Esophagus (tissue), 2 donors: Measurements from ENCODE around the gene SIRT3. TPM values are rescaled to one million over a fixed set of nuclear protein-coding genes. Genes with fewer than 3 reads are reported as not detected.
"Not testable (repeated sequence)": the region's sequence is repeated elsewhere in the genome, so short reads cannot be mapped to it uniquely, and the experiment has no call there.

Experiments
- H3K27ac ChIP-seq, 2 donors: one replicate each; pipeline ENCODE4 v1.5.1; 2013; ENCODE audit warnings: low read depth in 2 of 2, mild to moderate bottlenecking in 2 of 2, inconsistent platforms in 1 of 2, low read length in 1 of 2, moderate library complexity in 1 of 2
- H3K27me3 ChIP-seq, 2 donors: one replicate each; pipeline ENCODE4 v1.6.1; 2013; ENCODE audit warnings: low read length in 2 of 2, control low read depth in 1 of 2, mild to moderate bottlenecking in 1 of 2; ENCODE audit not compliant: insufficient read depth in 2 of 2, control insufficient read depth in 1 of 2
- H3K36me3 ChIP-seq, 2 donors: one replicate each; pipeline ENCODE4 v1.6.1; 2013; ENCODE audit warnings: low read length in 1 of 2; ENCODE audit not compliant: control insufficient read depth in 2 of 2, insufficient read depth in 2 of 2
- H3K4me1 ChIP-seq, 2 donors: one replicate each; pipeline ENCODE4 v1.6.1; 2013; ENCODE audit warnings: low read length in 1 of 2; ENCODE audit not compliant: control insufficient read depth in 2 of 2, insufficient read depth in 2 of 2
- H3K4me3 ChIP-seq, 2 donors: one replicate each; pipeline ENCODE4 v1.5.1; 2013; ENCODE audit warnings: low read length in 2 of 2, mild to moderate bottlenecking in 2 of 2, low read depth in 1 of 2, moderate library complexity in 1 of 2
- H3K9me3 ChIP-seq, 2 donors: one replicate each; pipeline ENCODE4 v1.6.1; 2013; ENCODE audit warnings: mild to moderate bottlenecking in 2 of 2, low read depth in 1 of 2, low read length in 1 of 2, moderate library complexity in 1 of 2; ENCODE audit not compliant: control insufficient read depth in 2 of 2, insufficient read depth in 1 of 2
- WGBS, 2 donors: extraction: QIAGEN DNeasy Blood & Tissue Kit; methylation state at CpG; one replicate each; pipeline ENCODE4 v1.1.7; 2013; 5-methylcytosine and 5-hydroxymethylcytosine counted together
- polyA plus RNA-seq, 2 donors: library from polyadenylated mRNA; stranded (reverse); fragments of 200-250 nt; gene quantifications; one replicate each; pipeline ENCODE4 v1.2.3, GENCODE V29; 2013
- donor health status: healthy with polysubstance abuse.
- donor health status: Bipolar disorder and iron deficiency.

Gene SIRT3
- polyA plus RNA-seq, 2 donors: 7.9 to 13.5 TPM

DNA sequence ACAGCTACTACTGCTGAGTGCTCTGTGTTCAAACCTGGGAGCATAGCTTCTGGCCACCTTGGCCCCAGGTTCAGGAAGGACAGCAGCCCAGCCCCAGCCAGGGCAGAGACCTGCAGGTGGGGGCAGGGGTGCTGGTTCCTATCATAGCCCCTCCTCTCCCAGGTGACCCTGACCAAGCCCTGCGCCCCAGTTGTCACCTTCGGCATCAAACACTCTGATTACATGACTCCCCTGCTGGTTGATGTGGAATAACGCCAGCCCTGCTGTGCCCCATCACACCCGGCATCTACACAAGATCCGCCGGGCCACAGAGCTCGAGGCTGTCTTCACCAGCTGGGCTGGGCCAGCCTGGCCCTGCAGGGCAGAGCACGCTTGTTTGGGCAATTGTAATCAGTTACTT lies 36.4 kb downstream of the SIRT3 start:
- Histone ChIP-seq H3K36me3 (peaks cover 4 to 21% of the 10 kb centered on the region in 2 donors), H3K4me1 (peaks cover 2 to 4% of the 10 kb centered on the region in 2 donors), H3K27me3 (no peaks in the 10 kb centered on the region), H3K4me3 (no peak overlapping the region), H3K9me3 (no peaks in the 10 kb centered on the region), H3K27ac (no peak overlapping the region)
- WGBS, 2 donors: 62% methylated on average over 8 of the region's 8 CpGs

DNA sequence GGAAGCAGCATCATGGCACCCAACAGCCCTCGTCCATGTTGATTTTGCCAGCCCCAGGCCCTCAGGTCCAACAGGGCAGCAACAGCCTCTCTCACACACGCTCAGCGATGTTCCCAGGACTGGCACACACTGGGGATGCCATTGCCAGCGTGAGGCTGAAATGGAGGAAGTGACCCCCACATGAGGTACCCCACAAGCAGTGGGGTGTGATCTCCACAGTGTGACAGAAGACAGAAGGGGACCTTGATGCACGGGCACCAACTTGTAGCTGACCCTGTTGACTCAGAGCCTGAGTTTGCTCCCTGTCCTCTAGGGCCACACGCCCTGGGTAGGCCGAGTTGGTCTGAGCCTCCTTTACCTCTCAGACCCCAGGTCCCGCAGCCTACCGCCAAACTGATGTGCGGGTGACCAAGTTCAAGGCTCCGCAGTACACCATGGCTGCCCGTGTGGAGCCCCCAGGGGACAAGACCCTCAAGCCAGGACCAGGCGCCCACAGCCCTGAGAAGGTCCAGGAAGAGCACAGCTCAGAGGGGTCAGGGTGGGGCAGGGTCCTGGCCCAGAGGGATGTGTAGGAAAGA lies 37.0 kb downstream of the SIRT3 start:
- H3K36me3 ChIP-seq: peaks cover 0 to 14% of the 10 kb centered on the region in 2 donors
- H3K27ac ChIP-seq: no peak overlapping the region
- no peaks in the 10 kb centered on the region for H3K27me3 ChIP-seq
- H3K9me3 ChIP-seq: no peaks in the 10 kb centered on the region
- 85 to 88% methylated on average over 13 of the region's 13 CpGs for WGBS, 2 donors
- H3K4me3 ChIP-seq: no peak overlapping the region
- peaks cover under 1 to 4% of the 10 kb centered on the region in 2 donors for H3K4me1 ChIP-seq

GRCh38 chr11:198236-198806 lies 37.8 kb downstream of the SIRT3 start:
- Histone ChIP-seq H3K9me3 (no peaks in the 10 kb centered on the region), H3K27me3 (no peaks in the 10 kb centered on the region), H3K27ac (no peak overlapping the region), H3K4me1 (peaks cover 0 to 2% of the 10 kb centered on the region in 2 donors), H3K36me3 (peaks cover 0 to 6% of the 10 kb centered on the region in 2 donors), H3K4me3 (no peak overlapping the region)
- WGBS, 2 donors: 84 to 88% methylated on average over 21 of the region's 21 CpGs

DNA sequence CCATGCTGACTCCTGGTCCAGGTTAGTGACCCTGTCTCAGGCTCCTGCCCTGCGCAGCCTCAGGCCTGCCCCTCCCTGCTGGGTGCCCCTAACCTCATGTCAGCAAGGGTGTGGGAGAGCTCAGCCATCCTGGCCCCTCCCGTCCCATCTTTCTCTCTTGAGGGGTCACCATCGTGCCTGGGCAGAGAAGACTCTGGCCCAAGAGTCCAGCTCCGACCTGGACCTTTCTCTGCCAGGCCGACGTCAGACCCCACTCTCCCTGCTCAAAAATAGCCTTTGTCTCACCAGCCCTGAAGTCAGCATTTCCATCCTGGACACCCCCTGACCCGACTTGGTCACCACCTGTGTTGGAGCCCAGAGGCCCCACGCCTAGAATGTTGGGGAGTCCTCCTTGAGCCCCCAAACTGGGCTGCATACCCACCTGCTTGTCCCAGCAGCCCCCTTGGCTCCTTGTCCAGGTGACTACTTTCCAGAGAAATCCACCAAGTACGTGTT lies 38.4 kb downstream of the SIRT3 start:
- Histone ChIP-seq H3K27me3 (no peaks in the 10 kb centered on the region), H3K4me1 (no peaks in the 10 kb centered on the region), H3K36me3 (peaks cover 0 to 3% of the 10 kb centered on the region in 2 donors), H3K27ac (no peak overlapping the region), H3K4me3 (no peak overlapping the region), H3K9me3 (no peaks in the 10 kb centered on the region)
- WGBS, 2 donors: 83 to 85% methylated on average over 9 of the region's 9 CpGs

GRCh38 chr11:196786-197731 lies 39.1 kb downstream of the SIRT3 start:
- Histone ChIP-seq H3K9me3 (no peaks in the 10 kb centered on the region), H3K4me1 (no peaks in the 10 kb centered on the region), H3K4me3 (no peak overlapping the region), H3K27me3 (no peaks in the 10 kb centered on the region), H3K36me3 (peaks cover 0 to 3% of the 10 kb centered on the region in 2 donors), H3K27ac (no peak overlapping the region)
- WGBS, 2 donors: 81 to 84% methylated on average over 23 of the region's 23 CpGs

DNA sequence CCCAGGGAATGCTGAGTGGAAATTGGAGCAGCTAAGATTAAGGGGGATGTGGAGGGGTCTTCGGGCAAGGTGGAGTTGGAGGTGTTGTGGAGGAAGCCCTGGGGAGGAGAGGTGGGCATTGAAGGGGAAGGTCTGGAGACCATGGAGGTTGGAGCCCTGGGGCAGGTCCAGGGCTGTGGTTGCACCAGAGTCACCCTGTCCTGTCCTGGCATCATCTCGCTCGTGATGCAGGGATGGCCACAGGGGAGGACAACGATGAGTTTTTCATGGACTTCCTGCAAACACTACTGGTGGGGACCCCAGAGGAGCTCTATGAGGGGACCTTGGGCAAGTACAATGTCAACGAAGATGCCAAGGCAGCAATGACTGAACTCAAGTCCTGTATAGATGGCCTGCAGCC lies 42.7 kb downstream of the SIRT3 start:
- H3K4me1 ChIP-seq, H3K9me3 ChIP-seq, H3K36me3 ChIP-seq, H3K27me3 ChIP-seq, H3K4me3 ChIP-seq, H3K27ac ChIP-seq: not testable (repeated sequence)
- WGBS, 2 donors: 66 to 77% methylated on average over 4 to 5 of the region's 5 CpGs

GRCh38 chr11:192674-193128 lies 43.4 kb downstream of the SIRT3 start, which contains the start of gene SCGB1C1:
Gene SCGB1C1, plus strand, starts transcription at chr11:193078. Its CDS starts 22 bp downstream, at chr11:193100.
- WGBS, 2 donors: 74 to 80% methylated on average over 5 to 6 of the region's 11 CpGs
- not testable (repeated sequence) for H3K27me3 ChIP-seq, H3K27ac ChIP-seq, H3K4me1 ChIP-seq, H3K36me3 ChIP-seq, H3K9me3 ChIP-seq, H3K4me3 ChIP-seq

DNA sequence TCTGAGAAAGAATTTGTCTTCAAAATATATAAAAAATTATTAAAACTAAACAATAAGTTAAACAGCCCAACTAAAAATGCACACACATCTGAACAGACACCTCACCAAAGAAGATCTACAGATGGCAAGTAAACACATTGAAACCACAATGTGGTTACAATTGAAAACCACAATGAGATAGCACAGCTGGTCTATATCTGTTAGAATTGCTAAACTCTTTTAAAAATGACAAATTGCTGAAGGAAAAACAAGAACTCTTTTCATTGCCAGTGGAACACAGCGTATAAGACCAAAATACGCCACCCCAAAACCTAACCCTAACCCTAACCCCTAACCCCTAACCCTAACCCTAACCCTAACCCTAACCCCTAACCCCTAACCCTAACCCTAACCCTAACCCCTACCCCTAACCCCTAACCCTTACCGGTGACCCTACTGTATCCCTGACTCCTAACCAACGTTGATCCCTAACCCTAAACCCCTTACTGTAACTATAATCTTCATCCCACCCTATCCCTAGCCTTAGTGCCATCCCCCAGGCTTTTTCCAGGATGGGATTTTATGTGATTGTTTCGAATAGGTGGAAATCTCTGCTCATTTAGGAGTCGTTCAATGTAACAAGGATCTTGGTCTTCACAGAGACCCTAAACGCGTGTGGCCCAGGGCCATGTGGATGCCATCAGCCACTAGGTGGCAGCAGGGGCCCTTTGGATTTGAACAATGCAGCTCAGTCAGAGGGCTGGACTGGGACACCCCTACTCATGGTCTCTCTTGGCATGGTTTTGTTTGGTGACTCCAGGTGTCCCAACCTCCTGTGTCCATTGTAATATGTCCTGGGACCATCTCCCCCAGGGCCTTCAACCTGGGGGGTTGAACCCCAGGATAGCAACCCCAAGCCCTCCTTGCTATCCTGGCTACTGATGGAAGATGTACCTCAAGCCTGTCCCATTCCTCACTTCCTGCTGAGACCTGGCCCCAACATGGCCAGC lies 44.4 kb downstream of the SIRT3 start:
- H3K36me3 ChIP-seq, H3K4me3 ChIP-seq, H3K27me3 ChIP-seq, H3K9me3 ChIP-seq, H3K27ac ChIP-seq, H3K4me1 ChIP-seq: not testable (repeated sequence)
- WGBS, 2 donors: 32 to 45% methylated on average over 4 to 7 of the region's 8 CpGs

DNA sequence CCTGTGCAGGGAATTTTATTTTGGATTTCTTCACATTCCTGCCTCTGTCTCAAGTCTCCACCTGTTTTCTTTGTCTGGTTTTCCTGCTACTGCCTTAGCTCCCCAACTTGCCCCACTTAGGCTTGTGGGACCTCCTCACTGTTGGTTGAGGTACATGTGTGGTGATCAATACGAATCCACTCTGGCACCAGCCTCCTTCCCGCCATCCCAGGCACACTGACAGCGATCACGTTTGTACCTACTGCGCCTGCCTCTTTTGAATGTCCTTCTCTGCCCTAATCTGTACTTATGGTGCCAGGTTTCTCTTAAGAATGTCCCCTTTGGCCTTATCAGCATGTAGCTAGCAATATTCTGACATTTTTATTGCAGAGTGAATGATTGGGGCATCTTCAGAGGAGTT lies 45.6 kb downstream of the SIRT3 start:
- H3K4me3 ChIP-seq, H3K27me3 ChIP-seq, H3K4me1 ChIP-seq, H3K9me3 ChIP-seq, H3K36me3 ChIP-seq, H3K27ac ChIP-seq: not testable (repeated sequence)
- WGBS, 2 donors: 72 to 78% methylated on average over 5 of the region's 5 CpGs
